Measurements from ENCODE around the gene CACTIN.

GRCh38 chr19:3673506-3674439 is 47.2 kb upstream of the CACTIN start:
- TF ChIP-seq NRF1 (IDR thresholded peaks at IDR 0.05; ENCODE audit: low read depth, low read length) (no peak), EP300 (IDR thresholded peaks at IDR 0.05; ENCODE audit: borderline replicate concordance in 1 of 2, low read depth in 2 of 2, low read length in 2 of 2) (no peak), MAFK (IDR thresholded peaks at IDR 0.05; ENCODE audit: low read depth, low read length) (no peak), CTCF (IDR thresholded peaks at IDR 0.05; ENCODE audit: control extremely low read depth in 1 of 3, insufficient read depth in 1 of 3, low read depth in 1 of 3, low read length in 3 of 3) (no peak), POLR2AphosphoS5 (IDR thresholded peaks at IDR 0.05; ENCODE audit: low read depth, low read length) (no peak), RAD21 (IDR thresholded peaks at IDR 0.05 in 1 of 2, conservative IDR thresholded peaks at IDR 0.05 in 1 of 2; ENCODE audit: low read depth in 2 of 2, low read length in 2 of 2) (no peak), SIN3A (conservative IDR thresholded peaks at IDR 0.05 in 1 of 2, IDR thresholded peaks at IDR 0.05 in 1 of 2; ENCODE audit: low read depth in 1 of 2, low read length in 2 of 2) (no peak), TAF7 (optimal IDR thresholded peaks at IDR 0.05; ENCODE audit: borderline replicate concordance, low read depth, low read length) (no peak), TAF1 (IDR thresholded peaks at IDR 0.05; ENCODE audit: low read depth, low read length) (no peak), CREB1 (IDR thresholded peaks at IDR 0.05) (no peak), E2F6 (IDR thresholded peaks at IDR 0.05) (no peak), CBX8 (IDR thresholded peaks at IDR 0.05; ENCODE audit: borderline replicate concordance, low read depth, low read length) (no peak), ATF2 (IDR thresholded peaks at IDR 0.05; ENCODE audit: low read length) (no peak)
